Central memory CD4-positive, alpha-beta T cell (primary cell): ENCODE results near the gene IRF3.

Experiments
- DNase-seq: peaks from one replicate; pipeline ENCODE4 v3.0.0; 2022

IRF3 gene

GRCh38 chr19:49614096-49614833, 51.4 kb downstream of the IRF3 start:
- no peak for DNase-seq

- DNase-seq, result no peak
These were observed 52.3 kb downstream of the IRF3 start for GRCh38 chr19:49613374-49613773.
